Lower lobe of right lung (tissue), 2 donors: ENCODE results near the gene FAM227A. TPM values are rescaled to one million over a fixed set of nuclear protein-coding genes. Genes with fewer than 3 reads are reported as not detected.

ENCODE experiments used
- ATAC-seq, 2 donors: fragments of 200-7000 bp; cut with Tn5 transposase; one replicate each; pipeline ENCODE4 v1.9.1; 2020 to 2022; ENCODE audit warnings: mild to moderate bottlenecking in 2 of 2, moderate library complexity in 2 of 2
- DNase-seq: peaks from one replicate; pipeline ENCODE4 v3.0.0-alpha.2; 2020
- H3K27ac ChIP-seq: fragments of 200-600 bp; one replicate; pipeline ENCODE4 v1.8.0; 2022
- H3K27me3 ChIP-seq: fragments of 200-600 bp; one replicate; pipeline ENCODE4 v1.8.0; 2022; ENCODE audit warnings: low read depth
- H3K36me3 ChIP-seq: fragments of 200-600 bp; one replicate; pipeline ENCODE4 v1.8.0; 2022; ENCODE audit warnings: mild to moderate bottlenecking
- H3K4me1 ChIP-seq: fragments of 200-600 bp; one replicate; pipeline ENCODE4 v1.8.0; 2022
- H3K4me3 ChIP-seq: fragments of 200-600 bp; one replicate; pipeline ENCODE4 v1.8.0; 2022; ENCODE audit warnings: mild to moderate bottlenecking
- H3K9me3 ChIP-seq: fragments of 200-600 bp; one replicate; pipeline ENCODE4 v1.8.0; 2022
- CTCF ChIP-seq: fragments of 200-600 bp; IDR thresholded peaks from one replicate; pipeline ENCODE4 v1.8.0; 2022; ENCODE audit warnings: antibody characterized with exemption, mild to moderate bottlenecking
- intact Hi-C: fragments of 100-400 bp; cut with DNase I; formaldehyde crosslinking; loops from one replicate; pipeline ENCODE4 v1.11.0; 2022
- total RNA-seq: library from RNA; stranded (reverse); fragmentation: NEBNext Ultra II Directional; extraction: Animal tissue kit (Norgen Biotek cat#: 25700); gene quantifications from one replicate; pipeline ENCODE4 v1.2.1, GENCODE V29; 2021
- donor health status: DM: no; HTN: yes; CAD: no; lungs with severe emphysema.

The FAM227A gene
- total RNA-seq, 1 donor from 2014 or later = 3.4 TPM

GRCh38 chr22:38641476-38642040 lies 14.6 kb downstream of the FAM227A start:
- Histone ChIP-seq H3K4me1 (no peaks in the 10 kb centered on the region), H3K36me3 (no peaks in the 10 kb centered on the region), H3K27ac (no peak overlapping the region), H3K9me3 (no peaks in the 10 kb centered on the region), H3K27me3 (no peaks in the 10 kb centered on the region), H3K4me3 (no peak overlapping the region)
- ATAC-seq (no peak), DNase-seq (no peak)
- no peak for TF ChIP-seq CTCF
- intact Hi-C loops = no loop called here

- Histone ChIP-seq H3K27me3 (no peaks in the 10 kb centered on the region), H3K27ac (no peak overlapping the region), H3K4me3 (no peak overlapping the region), H3K4me1 (no peaks in the 10 kb centered on the region), H3K9me3 (no peaks in the 10 kb centered on the region), H3K36me3 (no peaks in the 10 kb centered on the region)
- intact Hi-C loops = no loop called here
- TF ChIP-seq CTCF = no peak
- no peak for DNase-seq
- ATAC-seq = no peak
These were observed 17.5 kb downstream of the FAM227A start for GRCh38 chr22:38638728-38639127.

- Histone ChIP-seq H3K36me3 (no peaks in the 10 kb centered on the region), H3K4me3 (no peak overlapping the region), H3K27me3 (no peaks in the 10 kb centered on the region), H3K27ac (no peak overlapping the region), H3K4me1 (no peaks in the 10 kb centered on the region), H3K9me3 (no peaks in the 10 kb centered on the region)
- no peak for ATAC-seq
- intact Hi-C loops = no loop called here
- TF ChIP-seq CTCF = no peak
- no peak for DNase-seq
These were observed 18.0 kb downstream of the FAM227A start for GRCh38 chr22:38638216-38638615.

- Histone ChIP-seq H3K4me3 (no peak overlapping the region), H3K36me3 (no peaks in the 10 kb centered on the region), H3K27me3 (no peaks in the 10 kb centered on the region), H3K9me3 (no peaks in the 10 kb centered on the region), H3K4me1 (no peaks in the 10 kb centered on the region), H3K27ac (no peak overlapping the region)
- no peak for DNase-seq
- intact Hi-C loops = no loop called here
- no peak for ATAC-seq
- TF ChIP-seq CTCF = no peak
These were observed 23.7 kb downstream of the FAM227A start for GRCh38 chr22:38632528-38632927.

GRCh38 chr22:38631724-38632123 lies 24.5 kb downstream of the FAM227A start:
- no peak for TF ChIP-seq CTCF
- Histone ChIP-seq H3K4me1 (no peaks in the 10 kb centered on the region), H3K27me3 (no peaks in the 10 kb centered on the region), H3K36me3 (no peaks in the 10 kb centered on the region), H3K27ac (no peak overlapping the region), H3K4me3 (no peak overlapping the region), H3K9me3 (no peaks in the 10 kb centered on the region)
- intact Hi-C loops = no loop called here
- peak in 1 of 2 donors; percentile 32 for ATAC-seq
- DNase-seq = no peak

GRCh38 chr22:38629108-38629507 lies 27.1 kb downstream of the FAM227A start:
- no peaks in the 10 kb centered on the region for H3K36me3 ChIP-seq
- H3K9me3 ChIP-seq = no peaks in the 10 kb centered on the region
- no peak overlapping the region for H3K4me3 ChIP-seq
- H3K27ac ChIP-seq = no peak overlapping the region
- ATAC-seq (no peak), DNase-seq (no peak)
- no peaks in the 10 kb centered on the region for H3K27me3 ChIP-seq
- intact Hi-C loops = no loop called here
- TF ChIP-seq CTCF = no peak
- H3K4me1 ChIP-seq = no peaks in the 10 kb centered on the region
